GM21360 (cell line): Measurements from ENCODE around the gene CDR2L.

Experiments
- ATAC-seq: cut with Tn5 transposase; IDR thresholded peaks from one replicate; pipeline ENCODE4 v1.9.1; 2021; ENCODE audit warnings: mild to moderate bottlenecking, moderate library complexity; ENCODE audit not compliant: unreplicated experiment

The CDR2L gene

GRCh38 chr17:74987418-74987908 lies at the start of gene CDR2L:
CDR2L (plus strand) TSS chr17:74987632; CDS start chr17:74988044, 412 bp downstream.
- peak; percentile 79 for ATAC-seq

DNA sequence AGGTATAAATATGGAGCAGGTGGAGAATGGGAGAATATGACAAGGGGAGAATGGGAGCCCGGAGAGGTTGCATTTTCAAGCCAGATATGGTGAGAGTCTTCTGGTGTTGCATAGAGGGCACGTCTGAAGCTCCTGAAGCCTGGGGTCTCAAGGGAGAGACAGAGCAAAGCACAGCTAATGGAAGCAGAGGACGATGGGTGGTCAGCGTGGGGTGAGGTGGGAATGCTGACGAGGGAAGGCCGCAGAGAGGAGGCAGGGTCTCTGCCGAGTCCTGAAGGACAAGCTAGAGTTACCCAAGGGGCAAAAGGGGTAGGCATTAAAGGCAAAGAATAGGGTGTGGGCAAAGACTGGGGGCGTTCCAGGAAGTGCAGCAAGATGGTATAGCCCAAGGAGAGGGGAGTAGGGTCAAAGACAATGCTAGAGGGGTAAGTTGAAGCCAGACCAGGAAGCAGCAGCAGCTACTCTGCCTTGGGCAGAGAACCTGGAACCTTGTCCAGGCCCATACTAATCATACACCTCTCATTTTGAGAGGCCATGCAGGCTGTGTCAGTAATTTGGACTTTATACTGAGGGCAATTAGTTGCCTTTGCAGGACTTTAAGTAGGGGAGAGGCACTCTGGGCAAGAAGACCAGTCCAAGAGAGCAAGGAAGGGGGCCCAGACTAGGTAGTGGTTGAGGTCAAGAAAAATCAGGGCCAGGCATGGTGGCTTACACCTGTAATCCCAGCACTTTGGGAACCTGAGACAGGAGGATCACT lies 49.1 kb upstream of the CDR2L start:
- ATAC-seq = no peak

- ATAC-seq = no peak
These were observed 47.9 kb upstream of the CDR2L start for GRCh38 chr17:74939534-74939933.

DNA sequence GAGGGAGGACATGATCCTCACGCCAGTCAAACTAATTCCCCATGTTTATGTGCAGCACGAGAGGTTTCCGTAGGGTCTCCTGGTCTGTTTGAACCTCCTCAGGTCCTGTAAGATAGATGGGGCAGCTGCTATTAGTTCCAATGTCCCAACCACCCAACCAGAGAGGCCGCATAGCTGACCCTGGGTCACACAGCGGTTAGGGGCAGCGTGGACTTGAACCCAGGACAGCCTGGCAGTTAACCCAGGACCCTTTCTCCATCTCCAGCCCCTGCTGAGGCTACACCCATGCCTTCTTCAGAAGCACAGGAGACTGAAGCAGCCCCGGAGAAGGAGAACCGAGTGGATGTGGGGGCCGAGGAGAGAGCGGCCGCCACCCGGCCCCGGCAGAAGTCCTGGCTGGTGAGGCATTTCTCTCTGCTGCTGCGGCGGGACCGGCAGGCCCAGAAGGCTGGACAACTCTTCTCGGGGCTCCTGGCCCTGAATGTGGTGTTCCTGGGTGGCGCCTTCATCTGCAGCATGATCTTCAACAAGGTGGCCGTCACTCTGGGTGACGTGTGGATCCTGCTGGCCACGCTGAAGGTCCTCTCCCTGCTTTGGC lies 46.2 kb upstream of the CDR2L start:
- no peak for ATAC-seq

- ATAC-seq = no peak
These were observed 43.5 kb upstream of the CDR2L start for GRCh38 chr17:74943808-74944522.

DNA sequence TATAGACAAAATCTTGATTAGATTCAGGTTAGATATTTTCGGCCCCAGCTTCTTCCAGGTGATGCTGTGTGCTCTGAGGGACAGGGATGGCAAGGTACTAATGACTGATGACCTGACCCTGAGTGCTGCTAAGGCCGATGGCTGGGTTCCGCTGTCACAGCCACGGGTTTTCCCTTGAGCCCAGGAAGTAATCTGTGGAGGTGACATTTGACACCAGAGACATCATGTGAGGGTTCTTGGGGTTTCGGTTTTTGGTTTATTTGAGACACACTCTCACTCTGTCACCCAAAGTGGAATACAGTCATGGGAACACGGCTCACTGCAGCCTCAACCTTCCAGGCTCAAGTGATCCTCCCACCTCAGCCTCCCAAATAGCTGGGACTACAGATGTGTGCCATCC lies 41.9 kb upstream of the CDR2L start:
- ATAC-seq = no peak

DNA sequence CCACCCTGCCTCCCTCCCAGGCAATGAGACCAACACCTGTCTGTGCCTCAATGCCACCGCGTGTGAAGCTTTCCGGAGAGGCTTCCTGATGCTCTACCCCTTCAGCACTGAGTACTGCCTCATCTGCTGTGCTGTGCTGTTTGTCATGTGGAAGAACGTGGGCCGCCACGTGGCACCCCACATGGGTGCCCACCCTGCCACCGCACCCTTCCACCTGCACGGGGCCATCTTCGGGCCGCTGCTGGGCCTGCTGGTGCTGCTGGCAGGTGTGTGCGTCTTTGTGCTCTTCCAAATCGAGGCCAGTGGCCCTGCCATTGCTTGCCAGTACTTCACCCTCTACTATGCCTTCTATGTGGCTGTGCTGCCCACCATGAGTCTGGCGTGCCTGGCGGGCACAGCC lies 40.8 kb upstream of the CDR2L start:
- ATAC-seq = no peak

- no peak for ATAC-seq
These were observed 40.2 kb upstream of the CDR2L start for GRCh38 chr17:74947041-74947754.

GRCh38 chr17:74949455-74950115 lies 37.8 kb upstream of the CDR2L start:
- ATAC-seq = no peak

GRCh38 chr17:74950207-74950606 lies 37.2 kb upstream of the CDR2L start:
- no peak for ATAC-seq

DNA sequence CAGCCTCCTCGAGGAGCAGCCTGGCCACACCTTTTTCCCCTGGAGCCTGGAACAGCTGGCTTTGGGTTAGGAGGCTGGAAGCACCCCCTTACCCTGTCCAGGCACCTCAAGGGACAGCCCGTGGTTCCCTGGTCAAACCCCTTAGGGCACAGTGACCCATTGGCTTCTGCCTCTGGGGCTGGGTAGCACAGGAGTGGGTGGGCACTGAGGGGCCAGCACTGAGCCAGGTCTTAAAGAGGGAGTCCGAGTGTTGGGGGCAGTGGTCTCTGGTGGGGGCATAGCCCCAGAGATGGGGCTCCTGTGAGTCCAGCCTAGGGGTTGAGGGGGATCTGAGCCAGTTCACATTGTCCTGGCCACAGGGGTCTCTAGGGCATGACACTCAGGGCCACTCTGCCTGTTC lies 36.4 kb upstream of the CDR2L start:
- ATAC-seq = no peak

DNA sequence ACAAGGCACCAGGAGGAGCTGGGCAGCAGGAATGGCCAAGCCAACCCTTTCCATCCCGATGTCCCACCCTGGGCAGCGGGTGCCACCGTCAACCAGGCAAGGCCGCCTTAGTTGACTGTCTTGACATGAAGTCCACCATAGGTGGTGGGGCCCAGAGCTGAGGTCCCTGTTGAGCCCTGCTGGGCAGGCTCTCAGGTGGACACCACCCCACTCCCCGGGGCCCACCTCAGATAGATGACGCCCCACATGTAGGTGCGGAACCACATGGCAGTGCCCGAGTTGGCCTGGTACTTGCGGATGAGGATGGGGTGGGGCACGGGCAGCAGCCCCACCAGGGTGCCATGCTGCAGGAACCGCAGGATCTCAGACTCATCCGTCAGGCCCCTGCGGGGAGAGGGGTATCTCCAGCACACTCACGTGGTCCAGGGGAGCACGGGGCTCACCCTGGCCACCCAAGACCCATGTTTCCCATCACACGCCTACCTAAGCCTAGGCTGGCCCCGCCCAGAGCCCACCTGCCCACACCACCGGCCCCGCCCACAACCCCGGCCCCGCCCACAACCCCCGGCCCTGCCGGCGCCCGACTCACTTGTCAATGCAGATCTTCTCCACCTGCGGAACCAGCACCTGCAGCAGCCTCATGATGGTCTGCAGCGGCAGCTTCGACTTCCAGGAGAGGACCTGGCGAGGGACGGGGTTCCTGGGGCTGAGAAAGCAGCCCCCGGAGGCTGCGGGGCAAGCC lies 35.6 kb upstream of the CDR2L start:
- no peak for ATAC-seq

DNA sequence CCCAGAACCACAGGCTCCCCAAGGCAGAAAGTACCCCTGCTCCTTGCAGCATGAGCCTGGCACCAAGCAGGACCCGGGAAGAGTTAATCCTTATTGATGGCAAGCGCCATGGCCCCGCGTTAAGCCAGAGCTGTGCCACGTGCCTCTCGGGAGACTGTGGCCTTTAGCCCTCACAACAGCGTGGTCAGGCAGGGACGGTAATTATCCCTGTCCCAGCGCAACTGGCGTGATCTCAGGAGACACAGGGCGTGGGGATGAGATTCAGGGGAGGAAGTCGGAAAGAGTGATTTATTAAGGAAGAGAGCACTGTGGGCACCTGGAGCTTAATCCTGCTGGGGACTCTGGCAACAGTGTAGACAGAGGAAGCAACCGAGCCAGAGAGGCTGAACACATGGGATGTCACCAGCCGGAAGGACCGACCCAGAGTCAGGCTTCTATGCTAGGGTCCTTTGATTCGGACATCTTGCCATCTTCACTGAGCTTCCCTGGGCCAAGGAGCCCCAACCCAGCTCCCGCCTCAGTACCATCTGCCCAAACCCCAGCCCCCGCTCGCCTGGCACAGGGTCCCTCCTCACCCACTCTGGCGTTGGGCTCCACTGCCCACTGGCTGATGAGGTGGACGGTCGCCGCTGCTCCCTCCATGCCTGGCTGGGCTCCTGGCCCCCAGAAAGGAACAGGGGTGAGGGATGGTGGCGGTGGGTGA lies 34.9 kb upstream of the CDR2L start:
- ATAC-seq = no peak

DNA sequence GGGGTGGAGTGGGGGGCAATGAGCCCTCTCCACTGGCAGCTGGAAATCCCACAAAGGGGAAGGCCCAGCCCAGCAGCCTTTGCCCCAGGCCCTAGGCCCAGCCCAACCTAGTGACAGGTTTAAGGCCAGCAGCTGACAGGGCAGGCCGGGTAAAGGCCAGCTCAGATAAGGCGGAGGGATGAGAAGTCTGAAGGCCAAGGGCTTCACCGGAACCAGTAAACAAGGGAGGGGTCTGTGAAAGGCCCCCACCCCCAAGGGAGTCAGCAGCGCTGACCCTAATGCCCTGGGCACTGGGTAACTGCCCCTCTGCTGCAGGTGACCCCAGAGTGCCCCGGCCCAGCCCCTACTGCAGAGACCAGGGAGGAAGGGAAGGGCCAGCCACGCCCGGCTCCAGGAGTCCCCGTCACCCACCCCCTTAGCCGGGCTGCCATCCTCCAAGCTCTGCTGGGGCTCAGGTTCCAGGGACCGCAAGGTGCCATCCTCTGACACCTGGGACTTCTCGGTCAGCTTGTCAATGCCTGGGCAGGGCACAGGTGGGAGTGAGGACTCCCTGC lies 34.2 kb upstream of the CDR2L start:
- ATAC-seq = no peak

DNA sequence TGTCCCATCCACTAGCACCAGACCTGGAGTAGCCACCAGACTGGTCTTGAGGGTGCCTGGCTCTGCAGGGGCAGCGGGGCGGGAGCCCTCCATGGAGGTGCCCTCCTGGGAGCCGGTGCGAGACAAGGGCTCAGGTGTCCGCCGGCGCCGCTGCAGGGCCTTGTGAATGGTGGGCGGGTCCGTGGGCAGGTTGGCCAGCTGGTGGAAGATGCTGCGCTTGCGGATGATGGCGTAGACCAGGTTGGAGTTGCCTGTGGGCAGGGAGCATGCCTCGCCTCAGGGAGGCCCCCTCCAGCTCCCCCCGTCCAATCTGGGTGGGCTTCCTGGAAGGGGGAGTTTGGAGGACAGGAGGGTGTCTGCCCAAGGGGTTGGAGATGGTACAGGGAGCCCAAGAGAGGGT lies 33.3 kb upstream of the CDR2L start:
- no peak for ATAC-seq

DNA sequence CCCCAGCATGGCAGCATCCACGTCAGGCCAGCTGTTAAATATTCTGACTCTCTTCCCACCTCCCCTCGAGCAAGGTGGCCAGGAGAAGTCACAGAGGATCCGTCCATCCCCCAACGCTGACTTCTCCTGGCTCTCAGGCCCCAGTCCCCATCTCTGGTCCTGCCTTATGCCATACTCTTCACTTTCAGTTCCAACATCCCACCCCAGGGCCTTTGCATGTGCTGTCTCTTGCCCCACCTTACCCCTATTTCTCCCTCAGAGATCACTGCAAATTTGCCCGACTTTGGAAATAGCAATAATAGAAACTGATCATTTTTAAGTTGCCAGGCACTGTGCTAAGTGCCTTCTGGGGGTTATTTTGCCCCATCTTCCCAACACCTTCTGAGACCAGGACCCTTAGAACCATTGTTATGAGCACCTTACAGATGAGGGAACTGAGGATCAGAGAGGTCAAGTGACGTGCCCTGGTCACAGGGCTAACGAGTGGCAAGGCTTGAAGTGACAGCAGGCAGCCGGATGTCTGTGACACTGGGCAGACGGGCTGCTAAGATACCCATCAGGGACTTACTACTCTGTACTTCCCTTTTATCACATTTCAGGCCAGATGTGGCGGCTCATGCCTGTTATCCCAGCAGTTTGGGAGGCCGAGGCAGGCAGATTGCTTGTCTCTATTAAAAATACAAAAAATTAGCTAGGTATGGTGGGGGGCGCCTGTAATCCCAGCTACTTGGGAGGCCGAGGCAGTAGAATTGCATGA lies 32.6 kb upstream of the CDR2L start:
- no peak for ATAC-seq

DNA sequence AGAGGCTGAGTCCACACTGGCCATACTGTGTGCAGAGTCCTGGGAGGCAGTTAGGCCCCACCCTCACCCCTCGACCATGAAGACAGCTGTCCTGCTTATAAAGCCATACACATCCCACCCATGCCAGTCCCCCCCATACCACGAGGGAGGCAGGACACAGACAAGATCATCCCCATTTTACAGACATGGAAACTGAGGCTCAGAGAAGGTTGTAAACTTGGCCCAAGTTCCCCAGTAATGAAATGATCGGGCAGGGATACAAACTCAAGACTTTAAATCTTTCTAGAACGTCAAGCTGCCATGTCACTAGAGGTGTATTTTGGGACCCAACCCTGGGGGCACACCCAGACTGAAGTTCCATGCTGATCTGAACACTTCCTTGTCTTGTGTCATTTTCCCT lies 31.3 kb upstream of the CDR2L start:
- no peak for ATAC-seq

GRCh38 chr17:74957935-74958740 lies 29.3 kb upstream of the CDR2L start:
- ATAC-seq = no peak
